Measurements from ENCODE around the gene XAF1.

GRCh38 chr17:6729531-6729930, 26.3 kb upstream of the XAF1 start:
- TF ChIP-seq, protein P1, sequence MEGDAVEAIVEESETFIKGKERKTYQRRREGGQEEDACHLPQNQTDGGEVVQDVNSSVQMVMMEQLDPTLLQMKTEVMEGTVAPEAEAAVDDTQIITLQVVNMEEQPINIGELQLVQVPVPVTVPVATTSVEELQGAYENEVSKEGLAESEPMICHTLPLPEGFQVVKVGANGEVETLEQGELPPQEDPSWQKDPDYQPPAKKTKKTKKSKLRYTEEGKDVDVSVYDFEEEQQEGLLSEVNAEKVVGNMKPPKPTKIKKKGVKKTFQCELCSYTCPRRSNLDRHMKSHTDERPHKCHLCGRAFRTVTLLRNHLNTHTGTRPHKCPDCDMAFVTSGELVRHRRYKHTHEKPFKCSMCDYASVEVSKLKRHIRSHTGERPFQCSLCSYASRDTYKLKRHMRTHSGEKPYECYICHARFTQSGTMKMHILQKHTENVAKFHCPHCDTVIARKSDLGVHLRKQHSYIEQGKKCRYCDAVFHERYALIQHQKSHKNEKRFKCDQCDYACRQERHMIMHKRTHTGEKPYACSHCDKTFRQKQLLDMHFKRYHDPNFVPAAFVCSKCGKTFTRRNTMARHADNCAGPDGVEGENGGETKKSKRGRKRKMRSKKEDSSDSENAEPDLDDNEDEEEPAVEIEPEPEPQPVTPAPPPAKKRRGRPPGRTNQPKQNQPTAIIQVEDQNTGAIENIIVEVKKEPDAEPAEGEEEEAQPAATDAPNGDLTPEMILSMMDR (IDR thresholded peaks at IDR 0.05 in 4 of 5, conservative IDR thresholded peaks at IDR 0.05 in 1 of 5) = no peak
- TF ChIP-seq POLR2A (IDR thresholded peaks at IDR 0.05) = no peak

Measured in gastrocnemius medialis (tissue), 4 donors.